Measurements from ENCODE around the gene CDH4. TPM values are rescaled to one million over a fixed set of nuclear protein-coding genes. Genes with fewer than 3 reads are reported as not detected.

CDH4 gene
- total and polyA plus RNA-seq, 7 donors, result under 0.01 to 0.06 TPM; not detected in 5

DNA sequence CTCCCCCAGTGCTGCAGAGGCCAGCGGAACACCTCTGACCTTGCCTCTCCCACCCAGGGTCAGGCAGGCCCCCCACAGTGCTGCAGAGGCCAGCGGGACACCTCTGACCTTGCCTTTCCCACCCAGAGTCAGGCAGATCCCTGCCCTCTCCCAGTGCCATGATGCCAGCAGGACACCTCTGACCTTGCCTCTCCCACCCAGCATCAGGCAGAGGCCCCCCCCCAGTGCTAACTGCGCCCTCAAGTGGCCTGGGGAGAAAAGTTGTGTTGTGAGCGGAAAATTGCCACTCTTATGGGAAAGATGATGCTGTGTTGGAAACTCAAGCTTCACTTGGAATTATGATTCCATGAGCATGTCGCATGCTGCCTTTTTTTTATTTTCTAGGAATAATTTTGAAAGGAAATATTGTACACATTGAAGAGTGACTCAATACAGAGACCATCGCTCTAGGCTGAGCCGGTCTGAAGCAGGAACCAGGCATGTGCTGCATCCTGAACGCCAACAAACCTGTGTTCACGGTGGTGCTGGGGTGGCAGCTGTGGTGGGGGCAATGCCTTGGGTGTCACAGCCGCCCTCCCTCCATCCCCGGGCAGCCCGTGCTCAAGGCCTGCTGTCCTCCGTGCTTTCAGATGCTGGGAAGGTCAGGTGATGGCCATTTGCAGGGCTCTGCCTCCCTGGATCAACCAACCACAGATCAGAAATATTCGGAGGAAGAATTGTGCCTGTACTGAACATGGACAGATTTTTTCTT is 98.6 kb downstream of the CDH4 start:
- intact Hi-C loops (cut with DNase I), result no loop called here
- no peak overlapping the region for H3K4me3 ChIP-seq
- no peaks in the 10 kb centered on the region for H3K36me3 ChIP-seq
- DNase-seq, result peak; percentile 26
- H3K4me1 ChIP-seq, result peaks cover 0 to 4% (median 1%) of the 10 kb centered on the region in 4 donors
- H3K9me3 ChIP-seq, result no peaks in the 10 kb centered on the region
- no peak for TF ChIP-seq EP300 (IDR thresholded peaks at IDR 0.05)
- TF ChIP-seq POLR2AphosphoS5 (IDR thresholded peaks at IDR 0.05), result no peak
- no peak for TF ChIP-seq POLR2A (IDR thresholded peaks at IDR 0.05)
- TF ChIP-seq, protein P1, sequence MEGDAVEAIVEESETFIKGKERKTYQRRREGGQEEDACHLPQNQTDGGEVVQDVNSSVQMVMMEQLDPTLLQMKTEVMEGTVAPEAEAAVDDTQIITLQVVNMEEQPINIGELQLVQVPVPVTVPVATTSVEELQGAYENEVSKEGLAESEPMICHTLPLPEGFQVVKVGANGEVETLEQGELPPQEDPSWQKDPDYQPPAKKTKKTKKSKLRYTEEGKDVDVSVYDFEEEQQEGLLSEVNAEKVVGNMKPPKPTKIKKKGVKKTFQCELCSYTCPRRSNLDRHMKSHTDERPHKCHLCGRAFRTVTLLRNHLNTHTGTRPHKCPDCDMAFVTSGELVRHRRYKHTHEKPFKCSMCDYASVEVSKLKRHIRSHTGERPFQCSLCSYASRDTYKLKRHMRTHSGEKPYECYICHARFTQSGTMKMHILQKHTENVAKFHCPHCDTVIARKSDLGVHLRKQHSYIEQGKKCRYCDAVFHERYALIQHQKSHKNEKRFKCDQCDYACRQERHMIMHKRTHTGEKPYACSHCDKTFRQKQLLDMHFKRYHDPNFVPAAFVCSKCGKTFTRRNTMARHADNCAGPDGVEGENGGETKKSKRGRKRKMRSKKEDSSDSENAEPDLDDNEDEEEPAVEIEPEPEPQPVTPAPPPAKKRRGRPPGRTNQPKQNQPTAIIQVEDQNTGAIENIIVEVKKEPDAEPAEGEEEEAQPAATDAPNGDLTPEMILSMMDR (IDR thresholded peaks at IDR 0.05), result no peak
- H3K27me3 ChIP-seq, result peaks cover 7 to 63% (median 15%) of the 10 kb centered on the region in 3 donors
- WGBS, 2 donors, result 78 to 89% methylated on average over 14 of the region's 14 CpGs
- H3K27ac ChIP-seq, result no peak overlapping the region

DNA sequence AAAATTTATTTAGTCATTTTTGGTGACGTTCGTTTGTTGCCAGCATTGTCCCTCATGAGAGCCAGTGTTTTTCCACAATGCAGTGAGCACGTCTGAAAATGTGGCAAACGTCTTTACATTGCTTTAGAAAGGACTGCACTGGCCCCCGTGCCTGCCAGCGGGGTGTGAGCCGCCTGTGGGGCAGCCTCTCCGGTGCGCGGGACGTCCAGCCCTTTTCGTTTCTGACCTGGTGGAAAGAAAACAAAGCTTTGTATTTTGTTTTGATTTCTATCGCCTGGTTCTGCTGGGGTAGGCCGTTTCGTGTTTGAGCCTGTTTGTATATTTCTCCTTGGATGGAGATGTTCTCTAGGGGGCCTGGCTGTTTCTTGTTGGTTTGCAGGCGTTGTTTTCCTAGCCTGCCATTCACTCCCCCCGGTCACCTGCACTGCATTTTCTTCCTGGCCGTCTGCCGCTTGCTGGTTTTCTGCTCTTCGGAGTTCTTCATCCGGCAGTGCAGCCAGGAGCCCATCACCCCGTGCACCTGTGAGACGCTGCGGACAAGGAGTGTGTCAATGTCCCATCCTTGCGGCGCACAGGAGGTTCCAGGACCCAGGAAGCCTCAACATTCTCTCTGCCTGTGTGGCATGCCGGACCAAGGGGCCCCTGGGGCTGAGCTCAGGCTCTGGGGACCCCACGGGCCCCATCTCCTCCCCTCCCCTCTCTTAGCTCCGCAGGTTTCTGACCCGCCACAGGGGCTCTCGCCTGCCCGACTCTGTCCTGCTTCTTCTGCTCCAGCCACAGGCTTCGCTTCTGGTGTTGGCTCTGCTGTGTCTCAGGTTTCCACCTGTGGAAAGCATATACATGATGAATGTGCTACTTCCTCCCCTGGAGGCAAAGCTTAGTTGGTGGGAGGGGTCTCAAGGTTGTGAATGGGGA is 100.5 kb downstream of the CDH4 start:
- no peaks in the 10 kb centered on the region for H3K9me3 ChIP-seq
- TF ChIP-seq EP300 (IDR thresholded peaks at IDR 0.05), result no peak
- TF ChIP-seq POLR2AphosphoS5 (IDR thresholded peaks at IDR 0.05), result no peak
- TF ChIP-seq POLR2A (IDR thresholded peaks at IDR 0.05), result no peak
- TF ChIP-seq, protein P1 (IDR thresholded peaks at IDR 0.05), result no peak
- peaks cover 7 to 53% (median 15%) of the 10 kb centered on the region in 3 donors for H3K27me3 ChIP-seq
- DNase-seq, result no peak
- peaks cover 0 to 13% (median 2%) of the 10 kb centered on the region in 4 donors for H3K4me1 ChIP-seq
- intact Hi-C loops (cut with DNase I), result no loop called here
- no peak overlapping the region for H3K4me3 ChIP-seq
- no peaks in the 10 kb centered on the region for H3K36me3 ChIP-seq
- WGBS, 2 donors, result 23 to 45% methylated on average over 33 of the region's 33 CpGs
- no peak overlapping the region for H3K27ac ChIP-seq

DNA sequence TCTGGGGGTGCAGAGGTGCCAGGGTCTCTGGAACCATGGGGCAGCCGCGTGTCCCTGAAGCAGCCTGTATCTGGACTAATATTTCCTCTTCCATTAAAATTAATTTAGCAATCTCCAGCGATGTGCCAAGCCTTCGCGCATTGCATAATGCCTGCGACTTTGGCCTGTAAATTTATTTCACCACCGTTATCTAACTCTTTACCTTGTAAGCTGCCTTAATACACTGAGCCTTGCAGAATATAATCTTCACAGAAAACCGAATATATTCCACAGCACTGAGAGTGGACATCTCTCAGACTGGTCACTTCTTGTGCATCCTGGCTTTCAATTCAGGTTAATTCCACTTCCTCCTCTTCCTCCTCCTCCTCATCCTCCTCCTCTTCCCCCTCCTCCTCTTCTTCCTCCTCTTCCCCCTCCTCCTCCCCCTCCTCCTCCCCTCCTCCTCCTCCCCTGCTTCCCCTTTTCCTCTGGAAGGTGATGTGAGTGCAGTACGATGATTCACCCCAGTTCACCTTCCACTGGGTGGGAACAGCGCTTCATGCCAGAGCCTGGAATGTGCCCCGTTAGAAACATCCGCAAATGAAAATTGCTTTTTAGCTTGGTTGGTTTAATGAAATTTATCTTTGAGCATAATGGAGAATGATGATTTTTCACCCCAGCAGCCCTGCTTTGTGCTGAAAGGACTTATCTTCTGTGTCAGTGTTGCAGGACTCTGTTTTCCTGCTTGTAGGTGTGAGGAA is 101.4 kb downstream of the CDH4 start:
- no peak for DNase-seq
- no peaks in the 10 kb centered on the region for H3K9me3 ChIP-seq
- H3K27me3 ChIP-seq, result peaks cover 7 to 52% (median 15%) of the 10 kb centered on the region in 3 donors
- intact Hi-C loops (cut with DNase I), result no loop called here
- H3K36me3 ChIP-seq, result no peaks in the 10 kb centered on the region
- H3K4me3 ChIP-seq, result no peak overlapping the region
- 74 to 76% methylated on average over 12 of the region's 12 CpGs for WGBS, 2 donors
- peaks cover 0 to 13% (median 2%) of the 10 kb centered on the region in 4 donors for H3K4me1 ChIP-seq
- no peak for TF ChIP-seq EP300 (IDR thresholded peaks at IDR 0.05)
- H3K27ac ChIP-seq, result no peak overlapping the region

DNA sequence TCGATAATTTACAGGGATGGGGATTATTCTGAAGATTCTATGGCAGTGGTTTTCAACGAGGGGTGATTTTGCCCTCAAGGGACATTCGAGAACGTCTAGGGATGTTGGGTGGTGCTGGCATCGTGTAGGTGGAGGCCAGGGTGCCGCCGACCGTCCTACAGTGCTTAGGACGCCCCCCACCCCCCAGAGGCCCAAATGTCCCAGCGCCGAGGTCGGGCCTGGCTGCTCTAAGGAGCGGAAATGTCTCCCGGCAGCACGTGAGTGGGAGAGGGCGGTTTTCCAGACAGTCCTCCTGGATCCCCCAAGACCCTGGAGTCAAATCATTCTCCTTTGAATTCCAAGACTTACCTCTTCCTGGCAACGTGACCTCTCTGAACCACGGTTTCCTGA is 101.9 kb downstream of the CDH4 start:
- peaks cover 7 to 57% (median 15%) of the 10 kb centered on the region in 3 donors for H3K27me3 ChIP-seq
- WGBS, 2 donors, result 77 to 81% methylated on average over 18 of the region's 18 CpGs
- TF ChIP-seq POLR2A (IDR thresholded peaks at IDR 0.05) (no peak), EP300 (IDR thresholded peaks at IDR 0.05) (no peak), POLR2AphosphoS5 (IDR thresholded peaks at IDR 0.05) (no peak)
- TF ChIP-seq, protein P1 (IDR thresholded peaks at IDR 0.05), result no peak

More for the DNA sequence above, 101.9 kb downstream of the CDH4 start:
- Histone ChIP-seq H3K36me3 (no peaks in the 10 kb centered on the region), H3K27ac (no peak overlapping the region), H3K4me1 (peaks cover 0 to 13% (median 2%) of the 10 kb centered on the region in 4 donors), H3K9me3 (no peaks in the 10 kb centered on the region), H3K4me3 (no peak overlapping the region)
- no peak for DNase-seq
- intact Hi-C loops (cut with DNase I), result no loop called here

Data from sigmoid colon (tissue), 7 donors.